GM12801 (cell line): ENCODE results near the gene CCDC160.

Source experiments
- CTCF ChIP-seq: IDR thresholded peaks from one replicate; pipeline ENCODE4 v1.5.1; 2011; ENCODE audit warnings: control low read depth; ENCODE audit not compliant: insufficient read length; ENCODE audit errors: extremely low read depth

Gene CCDC160

GRCh38 chrX:134239016-134239415 lies 2.0 kb downstream of the CCDC160 start:
- no peak for TF ChIP-seq CTCF

GRCh38 chrX:134240209-134240608 lies 3.2 kb downstream of the CCDC160 start:
- TF ChIP-seq CTCF: no peak

GRCh38 chrX:134241960-134242619 lies 5.1 kb downstream of the CCDC160 start:
- no peak for TF ChIP-seq CTCF

GRCh38 chrX:134244043-134244442 lies 7.1 kb downstream of the CCDC160 start:
- no peak for TF ChIP-seq CTCF

- TF ChIP-seq CTCF: no peak
Measured at GRCh38 chrX:134246282-134246681, 9.3 kb downstream of the CCDC160 start.

GRCh38 chrX:134247492-134247891 lies 10.5 kb downstream of the CCDC160 start:
- no peak for TF ChIP-seq CTCF

- TF ChIP-seq CTCF: no peak
Measured at GRCh38 chrX:134249241-134249640, 12.3 kb downstream of the CCDC160 start.
